Keratinocyte (primary cell): Measurements from ENCODE around the gene HDLBP. TPM values are rescaled to one million over a fixed set of nuclear protein-coding genes. Genes with fewer than 3 reads are reported as not detected.

ENCODE experiments used
- DNase-seq: peaks from one replicate; pipeline ENCODE4 v3.0.0-alpha.2; 2011; ENCODE audit warnings: low read depth, missing footprints, low spot score
- FAIRE-seq: peaks from 2 replicates; lab custom pipeline; 2011; peaks lifted over from hg19 to GRCh38; lab: Jason Lieb, UNC
- H2AFZ ChIP-seq: 2 replicates; pipeline ENCODE4 v1.6.0; 2012; ENCODE audit warnings: low read length, control low read depth, inconsistent platforms; ENCODE audit not compliant: control insufficient read depth
- H3K27ac ChIP-seq: 2 replicates; pipeline ENCODE4 v1.5.1; 2011; ENCODE audit warnings: low read length; ENCODE audit not compliant: control insufficient read depth, insufficient read depth
- H3K27me3 ChIP-seq: 3 replicates; pipeline ENCODE4 v1.6.0; 2011; ENCODE audit warnings: low read length; ENCODE audit not compliant: control insufficient read depth, insufficient read depth; ENCODE audit errors: extremely low read depth
- H3K36me3 ChIP-seq, 2 experiments: 2 replicates in 1 of 2; 3 replicates in 1 of 2; pipeline ENCODE4 v1.5.1; 2011; ENCODE audit warnings: low read length in 2 of 2, mild to moderate bottlenecking in 1 of 2; ENCODE audit not compliant: control insufficient read depth in 2 of 2, insufficient read depth in 2 of 2; ENCODE audit errors: extremely low read depth in 1 of 2
- H3K4me1 ChIP-seq: 3 replicates; pipeline ENCODE4 v1.5.1; 2011; ENCODE audit warnings: low read length; ENCODE audit not compliant: control insufficient read depth, insufficient read depth; ENCODE audit errors: extremely low read depth
- H3K4me2 ChIP-seq: 3 replicates; pipeline ENCODE4 v1.6.0; 2011; ENCODE audit warnings: low read depth, low read length; ENCODE audit not compliant: control insufficient read depth, insufficient read depth; ENCODE audit errors: extremely low read depth
- H3K4me3 ChIP-seq, 3 experiments: fragments of 200-600 bp in 1 of 3; sonication (generic) in 1 of 3; 2 replicates in 2 of 3; 3 replicates in 1 of 3; pipeline ENCODE4 v1.5.1; 2011 to 2016; ENCODE audit warnings: low read length in 3 of 3, mild to moderate bottlenecking in 3 of 3, control low read depth in 2 of 3, inconsistent platforms in 1 of 3, low read depth in 1 of 3, mixed read lengths in 1 of 3, mixed run types in 1 of 3, moderate library complexity in 1 of 3; ENCODE audit not compliant: control insufficient read depth in 2 of 3, insufficient read depth in 2 of 3; ENCODE audit errors: extremely low read depth in 1 of 3
- H3K79me2 ChIP-seq: 2 replicates; pipeline ENCODE4 v1.6.0; 2012; ENCODE audit warnings: low read length; ENCODE audit not compliant: control insufficient read depth, insufficient read depth
- H3K9ac ChIP-seq: 3 replicates; pipeline ENCODE4 v1.6.0; 2011; ENCODE audit warnings: low read length; ENCODE audit not compliant: control insufficient read depth, insufficient read depth; ENCODE audit errors: extremely low read depth
- H3K9me1 ChIP-seq: 3 replicates; pipeline ENCODE4 v1.6.0; 2011; ENCODE audit warnings: low read length; ENCODE audit not compliant: control insufficient read depth, insufficient read depth; ENCODE audit errors: extremely low read depth
- H3K9me3 ChIP-seq: 2 replicates; pipeline ENCODE4 v1.5.1; 2012; ENCODE audit warnings: low read depth, low read length; ENCODE audit not compliant: control insufficient read depth
- H4K20me1 ChIP-seq: 3 replicates; pipeline ENCODE4 v1.6.0; 2011; ENCODE audit warnings: low read length; ENCODE audit not compliant: control insufficient read depth, insufficient read depth; ENCODE audit errors: extremely low read depth
- CTCF ChIP-seq, 3 experiments: IDR thresholded peaks in 1 of 3; conservative IDR thresholded peaks in 1 of 3; optimal IDR thresholded peaks in 1 of 3; 2 replicates in 2 of 3; 3 replicates in 1 of 3; pipeline versions ENCODE3 to v1.5.1; 2011; ENCODE audit warnings: low read length in 3 of 3, mild to moderate bottlenecking in 3 of 3, moderate library complexity in 2 of 3, control low read depth in 1 of 3, inconsistent platforms in 1 of 3; ENCODE audit not compliant: insufficient read depth in 2 of 3; ENCODE audit errors: extremely low read depth in 1 of 3
- EZH2 ChIP-seq: IDR thresholded peaks from one replicate; pipeline ENCODE4 v1.6.1; 2012; ENCODE audit warnings: inconsistent platforms, mild to moderate bottlenecking, low read length, moderate library complexity
- dilution Hi-C: fragments of 300-500 bp; cut with MboI; formaldehyde crosslinking; loops from one replicate; pipeline ENCODE4 v1.7.0; 2020; ENCODE audit warnings: low sequenced_read_pairs; ENCODE audit not compliant: extremely low pct_ligation_motif_present
- polyA plus RNA-seq, 5 experiments: library from polyadenylated mRNA; depleted of rRNA in 3 of 5; stranded (reverse) in 3 of 5; stranded (forward) in 1 of 5; unstranded in 1 of 5; fragments of >200 nt; gene quantifications; 1 replicate in 1 of 5; 2 replicates in 3 of 5; 3 replicates in 1 of 5; pipeline versions ENCODE4 v1.2.1 to v1.2.3, GENCODE V29; 2011 to 2012; ENCODE audit warnings: missing spikeins in 2 of 5, low read depth in 1 of 5, low replicate concordance in 1 of 5

Gene HDLBP
- polyA plus RNA-seq, 1 donor (not counting 4 experiments of a cell fraction or from before 2014, with no cell fraction given): 289 TPM

GRCh38 chr2:241258505-241259280 is 56.8 kb downstream of the HDLBP start:
- Histone ChIP-seq H3K27ac (no peak overlapping the region), H3K9me1 (no peaks in the 10 kb centered on the region), H3K36me3 (peaks cover 51 to 60% of the 10 kb centered on the region in 2 experiments), H3K9ac (no peak overlapping the region), H2AFZ (no peak overlapping the region), H3K79me2 (peaks cover 39% of the 10 kb centered on the region), H3K9me3 (no peaks in the 10 kb centered on the region), H3K27me3 (no peaks in the 10 kb centered on the region), H3K4me2 (no peak overlapping the region), H4K20me1 (peaks cover 4% of the 10 kb centered on the region), H3K4me1 (no peaks in the 10 kb centered on the region), H3K4me3 (no peak overlapping the region)
- TF ChIP-seq CTCF (optimal IDR thresholded peaks at IDR 0.05 in 1 of 3, IDR thresholded peaks at IDR 0.05 in 1 of 3, conservative IDR thresholded peaks at IDR 0.05 in 1 of 3; ENCODE audit: extremely low read depth in 1 of 3, insufficient read depth in 2 of 3, low read length in 3 of 3) (no peak), EZH2 (no peak)
- DNase-seq: no peak
- FAIRE-seq: no peak
- dilution Hi-C loops: no loop called here

GRCh38 chr2:241257419-241258032 is 57.9 kb downstream of the HDLBP start:
- Histone ChIP-seq H3K4me2 (no peak overlapping the region), H3K4me1 (no peaks in the 10 kb centered on the region), H3K4me3 (no peak overlapping the region), H3K27ac (no peak overlapping the region), H3K27me3 (no peaks in the 10 kb centered on the region), H3K79me2 (peaks cover 28% of the 10 kb centered on the region), H3K9ac (no peak overlapping the region), H3K9me1 (no peaks in the 10 kb centered on the region), H4K20me1 (peaks cover 4% of the 10 kb centered on the region), H2AFZ (no peak overlapping the region), H3K9me3 (no peaks in the 10 kb centered on the region), H3K36me3 (peaks cover 49 to 62% of the 10 kb centered on the region in 2 experiments)
- DNase-seq (no peak), FAIRE-seq (no peak)
- dilution Hi-C loops: no loop called here
- TF ChIP-seq CTCF (optimal IDR thresholded peaks at IDR 0.05 in 1 of 3, IDR thresholded peaks at IDR 0.05 in 1 of 3, conservative IDR thresholded peaks at IDR 0.05 in 1 of 3; ENCODE audit: extremely low read depth in 1 of 3, insufficient read depth in 2 of 3, low read length in 3 of 3) (no peak), EZH2 (no peak)
